NT2/D1 (cell line): ENCODE data around the gene F5.

Experiments
- SUZ12 ChIP-seq: IDR thresholded peaks from 2 replicates; pipeline ENCODE4 v1.6.1; 2011; ENCODE audit not compliant: insufficient read length, insufficient read depth; ENCODE audit errors: extremely low read depth
- YY1 ChIP-seq: IDR thresholded peaks from 2 replicates; pipeline ENCODE4 v1.6.1; 2011; ENCODE audit not compliant: insufficient read length, insufficient read depth
- ZNF274 ChIP-seq: IDR thresholded peaks from 2 replicates; pipeline ENCODE4 v1.6.1; 2011; ENCODE audit warnings: mild to moderate bottlenecking, low read depth, low read length

- no peak for TF ChIP-seq ZNF274
- TF ChIP-seq SUZ12, result no peak
- no peak for TF ChIP-seq YY1
These were observed 36.0 kb downstream of the F5 start for GRCh38 chr1:169550294-169550693.
